C1 segment of cervical spinal cord (tissue), 14 donors: Measurements from ENCODE around the gene CD300E.
"Not testable (repeated sequence)": the region's sequence is repeated elsewhere in the genome, so short reads cannot be mapped to it uniquely, and the experiment has no call there.

Source experiments
- DNase-seq, 14 donors: peaks; one replicate each; lab custom pipeline; 2025; lab: John Stamatoyannopoulos, UW

CD300E gene

GRCh38 chr17:74623693-74624093 lies at the start of gene CD300E:
TSS of gene CD300E (minus strand) at chr17:74623738. CDS start at chr17:74623621, 117 bp downstream.
- no peak for DNase-seq

GRCh38 chr17:74671031-74671771 lies 47.7 kb upstream of the CD300E start:
- peak in 9 of 14 donors; percentile 8 to 90 (median 25) for DNase-seq

- DNase-seq: peak in 1 of 14 donors; percentile 58
Observed at GRCh38 chr17:74670329-74670728, 46.8 kb upstream of the CD300E start.

- DNase-seq: no peak
Observed at GRCh38 chr17:74663561-74663960, 40.0 kb upstream of the CD300E start.

GRCh38 chr17:74659889-74660288 lies 36.4 kb upstream of the CD300E start:
- DNase-seq: no peak

GRCh38 chr17:74658620-74659019 lies 35.1 kb upstream of the CD300E start:
- no peak for DNase-seq

GRCh38 chr17:74654742-74655141 lies 31.2 kb upstream of the CD300E start:
- no peak for DNase-seq

- DNase-seq: no peak
Observed at GRCh38 chr17:74652020-74652419, 28.5 kb upstream of the CD300E start.

- DNase-seq: no peak
Observed at GRCh38 chr17:74649909-74650308, 26.4 kb upstream of the CD300E start.

GRCh38 chr17:74647871-74648672 lies 24.5 kb upstream of the CD300E start:
- DNase-seq: no peak

GRCh38 chr17:74646231-74646630 lies 22.7 kb upstream of the CD300E start:
- no peak for DNase-seq

GRCh38 chr17:74645010-74645409 lies 21.5 kb upstream of the CD300E start:
- no peak for DNase-seq

- DNase-seq: no peak
Observed at GRCh38 chr17:74644419-74644818, 20.9 kb upstream of the CD300E start.

GRCh38 chr17:74643826-74644225 lies 20.3 kb upstream of the CD300E start:
- no peak for DNase-seq

GRCh38 chr17:74642995-74643394 lies 19.5 kb upstream of the CD300E start:
- DNase-seq: no peak

- DNase-seq: no peak
Observed at GRCh38 chr17:74642556-74642955, 19.0 kb upstream of the CD300E start.

- no peak for DNase-seq
Observed at GRCh38 chr17:74641958-74642298, 18.4 kb upstream of the CD300E start.

GRCh38 chr17:74641224-74641957 lies 17.9 kb upstream of the CD300E start:
- no peak for DNase-seq

GRCh38 chr17:74639704-74640151 lies 16.2 kb upstream of the CD300E start:
- peak in 3 of 14 donors; percentile 8 to 18 (median 10) for DNase-seq

- peak in 1 of 14 donors; percentile 16 for DNase-seq
Observed at GRCh38 chr17:74637926-74638325, 14.4 kb upstream of the CD300E start.

- DNase-seq: no peak
Observed at GRCh38 chr17:74637265-74637664, 13.7 kb upstream of the CD300E start.

- not testable (repeated sequence) for DNase-seq
Observed at GRCh38 chr17:74636541-74637085, 13.1 kb upstream of the CD300E start.
